ENCODE data around the gene KRTAP4-5.
"Not testable (repeated sequence)": the region's sequence is repeated elsewhere in the genome, so short reads cannot be mapped to it uniquely, and the experiment has no call there.

The KRTAP4-5 gene

DNA sequence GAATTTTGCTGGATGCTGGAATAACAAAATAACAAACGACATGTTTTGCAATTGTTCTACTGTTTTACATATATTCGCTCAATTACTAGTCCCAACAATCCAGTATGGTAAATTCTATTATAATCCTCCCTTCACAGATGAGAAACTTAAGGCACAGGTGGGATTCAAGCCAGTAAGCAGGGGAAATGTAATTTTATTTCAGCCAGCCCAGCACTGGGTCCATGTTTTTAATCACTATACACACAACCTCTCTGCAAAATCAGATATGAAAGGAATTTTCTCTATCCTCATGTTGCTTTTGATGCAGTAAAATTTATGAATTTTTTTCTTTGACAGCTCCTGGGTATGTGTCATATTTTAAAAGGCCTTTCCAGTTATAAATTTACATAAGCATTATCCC, 4.4 kb downstream of the KRTAP4-5 start:
- no peak for DNase-seq

DNA sequence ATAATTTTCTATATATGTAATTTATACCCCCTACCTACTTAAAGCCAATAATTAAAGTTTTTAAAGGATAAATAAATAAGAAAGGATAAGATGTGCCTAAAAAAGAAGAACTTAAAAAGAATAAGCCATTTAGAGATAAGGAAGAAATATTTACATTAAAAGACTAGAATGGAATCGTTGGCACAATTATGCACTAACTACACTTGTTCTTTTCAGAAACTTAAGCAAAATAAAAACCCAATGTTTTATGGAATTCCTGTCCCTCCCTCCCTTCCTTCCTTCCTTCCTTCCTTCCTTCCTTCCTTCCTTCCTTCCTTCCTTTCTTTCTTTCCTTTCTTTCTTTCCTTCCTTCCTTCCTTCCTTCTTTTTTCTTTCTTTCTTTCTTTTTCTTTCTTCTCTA, 4.8 kb downstream of the KRTAP4-5 start:
- DNase-seq: no peak

DNA sequence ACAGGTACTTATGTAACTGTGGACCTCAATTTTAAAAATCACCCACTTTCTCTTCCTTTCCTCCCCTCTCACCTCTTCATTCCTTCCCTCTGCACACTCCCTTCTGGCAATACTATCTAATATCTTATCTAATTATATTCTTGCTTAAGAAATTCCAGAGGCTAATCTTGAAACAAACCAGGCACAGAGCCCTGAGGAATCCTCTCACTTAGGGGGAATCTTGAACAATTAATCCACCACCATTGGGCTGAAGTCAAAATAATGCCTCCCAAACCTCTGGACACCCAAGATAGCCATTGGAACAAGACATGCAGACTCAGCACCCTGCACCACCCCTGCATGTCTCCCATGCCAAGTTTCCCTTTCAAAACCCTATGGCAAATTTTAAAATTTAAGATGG, 8.3 kb downstream of the KRTAP4-5 start:
- no peak for DNase-seq

DNA sequence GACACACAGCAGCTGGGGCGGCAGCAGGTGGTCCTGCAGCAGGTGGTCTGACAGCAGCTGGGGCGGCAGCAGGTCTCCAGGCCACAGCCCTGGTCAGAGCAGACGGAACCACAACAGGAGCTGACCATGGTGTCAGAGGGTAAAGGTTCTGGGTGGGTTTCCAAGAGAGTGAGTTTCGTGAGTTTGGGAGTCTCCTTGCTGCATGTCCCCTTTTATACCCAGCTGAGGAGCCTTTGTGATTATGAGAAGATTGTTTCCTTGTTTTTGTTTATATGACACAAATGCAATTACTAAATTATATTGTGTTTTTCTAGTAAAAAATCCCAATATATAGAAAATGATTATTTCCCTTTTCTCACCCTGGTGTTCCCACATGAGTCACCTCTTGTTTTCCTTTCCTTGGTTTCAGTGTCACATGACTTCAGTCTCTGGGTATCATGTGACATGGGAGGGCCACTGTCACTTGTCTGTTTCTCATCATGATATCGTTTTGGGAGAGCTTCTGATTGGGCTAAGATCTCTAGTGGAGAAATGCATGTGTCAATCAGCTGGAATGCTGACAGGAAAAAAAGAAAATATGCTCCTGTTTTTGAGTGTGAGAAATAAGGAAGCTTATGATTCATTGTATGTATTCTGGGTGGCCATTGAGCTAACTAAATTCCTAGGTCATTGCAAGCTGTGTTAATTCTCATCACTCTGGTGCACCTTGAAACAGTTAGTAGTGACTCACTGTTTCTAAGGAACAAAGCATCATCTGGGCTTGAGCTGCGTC, 9.1 kb downstream of the KRTAP4-5 start, which contains the start of gene KRTAP4-6:
KRTAP4-6 (minus strand) TSS at position 185 of the 772 bp plus-strand sequence; CDS start at position 128, 57 bp downstream.
- no peak for DNase-seq

DNA sequence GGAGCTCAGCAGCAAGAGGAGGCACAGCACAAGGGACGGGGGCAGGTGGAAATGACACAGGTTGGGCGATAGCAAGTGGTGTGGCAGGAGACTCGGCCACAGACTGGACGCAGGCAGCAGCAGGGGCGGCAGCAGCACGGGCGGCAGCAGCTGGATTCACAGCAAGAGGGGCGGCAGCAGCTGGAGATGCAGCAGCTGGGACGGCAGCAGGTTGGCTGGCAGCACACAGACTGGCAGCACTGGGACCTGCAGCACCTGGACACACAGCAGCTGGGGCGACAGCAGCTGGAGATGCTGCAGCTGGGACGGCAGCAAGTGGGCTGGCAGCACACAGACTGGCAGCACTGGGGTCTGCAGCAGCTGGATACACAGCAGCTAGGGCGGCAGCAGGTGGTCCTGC, 9.8 kb downstream of the KRTAP4-5 start:
- DNase-seq: not testable (repeated sequence)

DNA sequence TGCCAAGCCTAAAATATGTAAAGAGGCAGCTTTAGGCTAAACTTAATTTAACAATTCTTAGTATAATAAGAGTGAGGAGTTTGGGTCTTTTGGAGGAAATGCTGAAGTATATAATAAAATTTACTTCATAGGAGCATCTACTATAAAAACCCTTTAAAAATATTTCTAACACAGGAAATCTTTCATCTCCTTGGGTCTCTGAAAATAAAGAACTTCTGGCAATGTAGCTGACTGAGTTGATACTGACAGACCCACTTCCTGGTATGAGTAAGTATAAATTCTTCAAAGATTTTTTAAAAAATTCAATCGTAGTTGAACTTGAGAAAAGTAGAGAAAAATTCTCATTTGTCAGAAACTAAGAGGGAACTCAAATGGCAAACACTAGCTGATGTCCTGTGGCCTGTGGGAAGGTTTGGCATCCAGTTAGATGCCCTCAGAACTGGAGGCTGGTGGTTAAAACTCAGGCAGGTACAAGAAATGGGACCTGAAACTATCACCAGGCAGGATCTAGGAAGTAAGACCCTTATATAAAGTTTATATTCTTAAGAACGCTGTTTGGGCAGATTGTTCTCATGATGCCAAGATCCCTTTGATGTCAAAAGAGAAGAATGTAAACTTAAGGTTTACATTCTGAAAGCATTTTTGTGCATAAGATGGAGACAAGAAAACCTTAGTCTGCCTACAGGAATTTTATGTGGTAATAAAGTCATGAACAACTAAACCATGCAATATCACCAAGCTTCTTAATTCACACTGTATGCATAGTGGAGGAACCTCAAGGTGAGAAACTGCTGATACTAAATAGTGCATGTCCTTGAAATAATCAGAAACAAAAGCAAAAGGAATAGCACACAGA, 15.5 kb downstream of the KRTAP4-5 start:
- no peak for DNase-seq

DNA sequence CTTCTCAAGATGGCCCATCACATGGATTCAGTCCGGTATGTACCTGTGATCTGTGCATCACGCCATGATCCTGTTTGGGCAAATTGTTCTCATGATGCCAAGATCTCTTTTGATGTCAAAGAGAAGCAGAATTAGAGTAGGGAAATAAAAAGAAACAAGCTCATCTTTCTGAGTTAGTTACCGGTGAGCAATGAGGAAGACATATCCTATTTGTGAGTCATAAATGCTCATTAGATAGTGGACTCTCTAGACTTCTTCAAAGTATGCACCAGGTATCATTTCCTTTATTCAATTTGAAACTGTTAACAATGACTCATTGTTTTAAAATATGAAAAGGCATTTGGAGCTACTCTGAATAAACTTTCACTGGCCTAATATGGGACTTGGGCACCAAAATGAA, 17.6 kb downstream of the KRTAP4-5 start:
- DNase-seq: no peak

DNA sequence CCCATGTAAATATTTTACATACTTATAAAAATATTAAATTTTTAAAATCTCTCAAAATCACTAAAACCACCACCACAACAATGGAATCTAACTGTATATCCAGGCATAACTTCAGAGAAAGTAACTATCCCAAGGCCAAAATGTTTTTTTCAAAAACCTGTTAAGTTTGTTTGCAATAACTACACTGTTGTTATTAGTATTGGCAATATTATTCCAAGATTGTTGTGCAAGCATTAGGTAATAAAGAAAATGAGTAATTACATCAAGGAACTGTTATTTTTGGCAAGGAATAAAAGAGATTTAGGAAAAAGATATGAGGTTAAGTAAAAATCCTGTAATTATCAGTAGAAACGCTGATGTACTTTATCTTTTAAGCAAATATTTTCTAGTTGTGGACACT, 22.3 kb downstream of the KRTAP4-5 start:
- no peak for DNase-seq

DNA sequence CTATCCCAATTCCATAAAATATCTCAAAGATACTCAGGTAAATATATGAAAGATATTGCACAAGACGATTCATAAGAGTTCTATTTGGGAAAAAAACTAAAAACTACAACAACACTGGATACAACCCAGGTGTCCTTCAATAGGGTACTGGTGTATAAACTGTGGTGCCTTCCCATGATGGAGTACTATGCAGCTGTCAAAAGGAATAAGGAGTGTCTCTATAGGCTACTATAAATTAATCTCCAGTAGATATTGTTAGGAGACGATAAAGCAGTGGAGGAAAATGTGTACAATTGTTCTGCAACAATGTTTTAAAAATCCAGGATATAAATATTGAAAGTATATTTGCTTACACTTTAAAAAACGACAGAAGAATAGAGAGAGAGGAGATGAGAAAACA, 23.2 kb downstream of the KRTAP4-5 start:
- DNase-seq: no peak

DNA sequence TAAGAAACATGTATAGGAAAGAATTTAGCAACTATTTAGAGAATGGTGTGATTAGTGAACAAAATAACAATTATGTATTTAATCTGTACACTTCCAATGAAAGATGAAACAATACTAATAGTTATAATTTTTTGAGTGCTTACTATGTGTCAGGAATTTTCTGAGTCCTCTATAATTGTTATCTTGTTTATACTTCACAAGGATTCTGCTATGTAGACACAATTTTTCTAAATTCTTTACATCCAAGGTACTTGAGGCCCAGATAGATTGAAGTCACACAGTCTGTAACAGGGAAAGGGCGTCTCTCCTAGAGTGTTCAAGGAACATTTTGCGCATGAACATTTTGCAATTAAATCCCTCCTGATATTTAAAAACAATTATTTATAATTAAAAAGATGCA, 24.6 kb downstream of the KRTAP4-5 start:
- no peak for DNase-seq

DNA sequence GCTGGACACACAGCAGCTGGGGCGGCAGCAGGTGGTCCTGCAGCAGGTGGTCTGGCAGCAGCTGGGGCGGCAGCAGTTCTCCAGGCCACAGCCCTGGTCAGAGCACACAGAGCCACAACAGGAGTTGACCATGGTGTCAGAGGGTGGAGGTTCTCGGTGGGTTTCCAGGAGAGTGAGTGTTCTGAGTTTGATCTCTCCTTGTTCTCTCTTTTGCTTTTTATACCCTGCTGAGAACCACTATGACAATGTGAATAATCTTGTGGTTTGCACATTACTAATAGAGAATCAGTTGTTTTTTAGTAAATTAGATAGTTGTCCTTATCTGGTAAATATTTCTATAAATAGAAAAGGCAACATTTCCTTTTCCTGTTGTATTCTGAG, 25.6 kb downstream of the KRTAP4-5 start, which contains the start of gene KRTAP4-12:
KRTAP4-12 (minus strand) TSS at position 192 of the 381 bp plus-strand sequence; CDS start at position 132, 60 bp downstream.
- not testable (repeated sequence) for DNase-seq

DNA sequence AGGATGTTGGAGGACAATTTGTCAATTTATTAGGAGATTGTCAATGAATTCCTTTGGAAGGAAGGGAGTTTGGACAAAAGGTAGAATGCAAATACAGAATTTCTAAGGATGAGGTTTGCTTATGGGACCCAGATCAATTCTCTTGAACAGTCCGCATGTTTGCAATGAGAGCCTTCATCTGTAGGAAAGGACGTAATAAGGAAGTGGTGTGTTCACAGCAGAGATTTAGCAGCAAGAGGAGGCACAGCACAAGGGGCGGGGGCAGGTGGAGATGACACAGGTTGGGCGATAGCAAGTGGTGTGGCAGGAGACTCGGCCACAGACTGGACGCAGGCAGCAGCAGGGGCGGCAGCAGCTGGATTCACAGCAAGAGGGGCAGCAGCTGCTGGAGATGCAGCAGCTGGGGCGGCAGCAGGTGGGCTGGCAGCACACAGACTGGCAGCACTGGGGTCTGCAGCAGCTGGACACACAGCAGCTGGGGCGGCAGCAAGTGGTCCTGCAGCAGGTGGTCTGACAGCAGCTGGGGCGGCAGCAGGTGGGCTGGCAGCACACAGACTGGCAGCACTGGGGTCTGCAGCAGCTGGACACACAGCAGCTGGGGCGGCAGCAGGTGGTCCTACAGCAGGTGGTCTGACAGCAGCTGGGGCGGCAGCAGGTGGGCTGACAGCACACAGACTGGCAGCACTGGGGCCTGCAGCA, 26.2 kb downstream of the KRTAP4-5 start:
- not testable (repeated sequence) for DNase-seq

DNA sequence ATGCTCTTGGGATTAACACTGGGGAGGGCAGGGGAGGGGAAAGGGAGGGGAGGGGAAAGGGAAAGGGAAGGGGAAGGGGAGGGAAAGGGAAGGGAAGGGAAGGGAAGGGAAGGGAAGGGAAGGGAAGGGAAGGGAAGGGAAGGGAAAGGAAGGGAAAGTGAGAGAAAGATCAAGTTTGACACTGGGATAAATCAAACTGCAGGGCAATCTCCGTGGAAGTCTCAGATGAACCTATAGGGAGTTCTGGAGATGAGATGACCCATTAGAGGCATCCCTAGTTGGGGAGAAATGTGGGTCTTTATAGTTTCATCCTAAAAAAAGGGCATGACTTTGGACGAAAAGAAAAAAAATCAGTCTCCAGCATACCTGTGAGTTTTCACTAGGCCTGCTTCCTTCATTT, 27.9 kb downstream of the KRTAP4-5 start:
- no peak for DNase-seq

DNA sequence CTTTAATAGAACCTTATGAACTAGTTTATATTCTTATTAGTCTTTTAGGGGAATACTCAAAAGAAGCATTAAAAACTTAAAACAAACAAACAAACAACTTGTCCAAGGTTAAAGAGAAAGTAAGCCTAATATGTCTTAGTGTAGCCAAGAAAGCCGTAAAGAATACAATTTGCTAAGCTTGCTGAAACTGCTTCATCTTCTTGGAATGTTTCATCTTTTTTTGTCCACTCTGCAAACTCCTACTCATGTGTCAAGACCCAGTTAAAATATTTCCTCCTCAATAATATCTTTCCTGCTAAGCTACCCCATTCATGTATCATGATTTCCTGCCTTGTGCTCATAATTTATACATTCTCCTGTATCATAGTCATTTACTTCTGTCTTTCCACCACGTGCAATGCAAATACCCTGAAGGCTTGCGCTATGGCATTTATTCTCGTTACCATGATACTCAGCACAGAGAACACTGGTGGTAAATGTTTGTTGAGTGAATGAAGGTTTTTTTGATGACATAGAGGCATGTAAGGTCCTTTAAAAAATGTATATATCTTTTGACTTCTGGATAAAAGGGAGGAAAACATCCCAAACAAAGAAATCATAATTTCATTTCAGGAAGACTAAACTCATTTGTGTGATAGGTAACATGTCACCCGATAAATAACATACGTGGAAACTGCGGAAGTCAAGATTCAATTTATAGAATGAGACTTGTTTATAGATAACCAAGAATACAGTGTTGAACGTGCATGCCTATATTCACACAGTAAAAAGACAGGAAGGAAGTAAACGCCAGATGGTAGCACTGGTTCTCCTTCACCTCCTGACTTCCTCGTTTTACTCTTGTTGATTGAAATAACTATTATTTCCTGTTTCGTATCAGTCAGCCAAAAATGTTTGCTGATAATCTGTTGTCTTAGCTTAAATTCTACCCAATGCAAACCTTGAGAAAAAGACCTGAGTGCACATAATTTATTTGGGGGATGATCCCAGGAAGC, 29.6 kb downstream of the KRTAP4-5 start:
- DNase-seq: not testable (repeated sequence)

DNA sequence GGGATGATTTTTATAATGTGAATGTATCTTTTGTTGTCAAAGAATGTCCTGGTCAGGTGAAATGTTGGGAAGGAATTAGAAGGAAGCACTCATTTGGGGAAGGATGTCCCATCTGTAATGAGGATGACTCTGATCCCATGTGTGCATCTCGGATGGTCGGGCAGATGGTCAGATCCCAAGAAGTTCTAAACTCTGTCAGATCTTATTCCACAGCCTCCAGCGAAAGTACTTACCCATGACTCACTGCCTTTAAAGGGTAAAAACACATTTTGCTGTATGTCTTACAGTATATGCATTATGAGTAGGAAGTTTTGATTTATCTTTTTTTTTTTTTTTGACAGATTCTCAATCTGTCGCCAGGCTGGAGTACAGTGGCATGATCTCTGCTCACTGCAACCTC, 30.9 kb downstream of the KRTAP4-5 start:
- DNase-seq: no peak

DNA sequence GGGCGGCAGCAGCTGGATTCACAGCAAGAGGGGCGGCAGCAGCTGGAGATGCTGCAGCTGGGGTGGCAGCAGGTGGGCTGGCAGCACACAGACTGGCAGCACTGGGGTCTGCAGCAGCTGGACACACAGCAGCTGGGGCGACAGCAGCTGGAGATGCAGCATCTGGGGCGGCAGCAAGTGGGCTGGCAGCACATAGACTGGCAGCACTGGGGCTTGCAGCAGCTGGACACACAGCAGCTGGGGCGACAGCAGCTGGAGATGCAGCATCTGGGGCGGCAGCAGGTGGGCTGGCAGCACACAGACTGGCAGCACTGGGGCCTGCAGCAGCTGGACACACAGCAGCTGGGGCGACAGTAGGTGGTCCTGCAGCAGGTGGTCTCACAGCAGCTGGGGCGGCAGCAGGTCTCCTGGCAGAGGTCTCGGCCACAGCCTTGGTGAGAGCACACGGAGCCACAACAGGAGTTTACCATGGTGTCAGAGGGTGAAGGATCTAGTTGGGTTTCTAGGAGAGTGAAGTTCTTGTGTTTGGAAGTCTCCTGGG, 31.7 kb downstream of the KRTAP4-5 start, which contains the start of gene KRTAP4-11:
KRTAP4-11 (minus strand) TSS at position 528 of the 541 bp plus-strand sequence; CDS start at position 470, 58 bp downstream.
- not testable (repeated sequence) for DNase-seq

DNA sequence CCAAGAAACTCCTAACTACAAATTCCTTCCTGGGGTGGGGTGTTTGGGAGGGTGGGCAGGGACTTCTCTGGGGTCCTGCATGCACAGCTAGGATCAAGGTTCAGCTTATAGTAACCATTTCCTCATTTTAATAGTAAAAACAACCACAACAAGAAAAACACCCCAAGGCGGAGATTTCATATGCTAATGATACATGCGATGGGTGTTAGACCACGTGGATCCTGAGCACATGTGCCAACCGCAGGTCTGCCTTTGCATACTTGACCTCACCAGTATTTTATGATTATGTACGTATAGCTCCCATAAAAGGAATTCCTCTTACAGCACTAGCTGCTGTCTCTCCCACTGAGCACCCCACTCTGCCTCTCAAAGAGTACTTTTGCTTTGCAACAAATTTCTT, 33.3 kb downstream of the KRTAP4-5 start:
- DNase-seq: no peak

DNA sequence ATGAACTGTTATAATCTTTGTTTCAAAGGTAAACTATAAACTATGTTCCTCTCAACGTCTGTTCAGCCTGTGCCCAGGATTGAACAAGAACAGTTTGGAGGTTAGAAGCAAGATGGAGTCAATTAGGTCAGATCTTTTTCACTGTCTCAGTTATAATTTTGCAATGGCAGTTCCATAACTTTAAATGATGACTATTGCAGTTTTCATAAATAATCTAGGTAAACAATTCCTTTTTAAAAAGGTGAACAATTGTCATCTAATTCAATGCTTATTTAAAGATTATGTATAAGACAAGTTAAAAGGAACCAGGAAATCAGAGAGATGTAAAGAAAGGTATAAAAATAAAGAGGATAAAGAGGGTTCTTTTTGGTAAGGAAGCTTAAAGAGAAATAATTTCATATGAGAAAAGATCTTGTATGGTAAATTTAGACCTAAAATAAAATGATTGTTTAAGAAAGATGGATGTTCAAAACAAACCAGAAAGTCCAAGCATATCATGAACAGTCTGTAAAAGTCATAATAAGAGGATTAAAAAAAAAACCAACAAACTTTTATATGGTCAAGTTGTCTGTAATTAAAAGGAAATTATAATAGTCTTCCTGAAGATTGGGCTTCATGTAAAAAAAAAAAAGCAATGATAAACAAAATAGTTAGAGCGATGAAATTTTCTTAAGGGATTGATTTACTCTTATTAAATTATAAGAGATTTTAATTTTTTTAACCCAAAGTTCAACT, 38.3 kb downstream of the KRTAP4-5 start:
- no peak for DNase-seq

DNA sequence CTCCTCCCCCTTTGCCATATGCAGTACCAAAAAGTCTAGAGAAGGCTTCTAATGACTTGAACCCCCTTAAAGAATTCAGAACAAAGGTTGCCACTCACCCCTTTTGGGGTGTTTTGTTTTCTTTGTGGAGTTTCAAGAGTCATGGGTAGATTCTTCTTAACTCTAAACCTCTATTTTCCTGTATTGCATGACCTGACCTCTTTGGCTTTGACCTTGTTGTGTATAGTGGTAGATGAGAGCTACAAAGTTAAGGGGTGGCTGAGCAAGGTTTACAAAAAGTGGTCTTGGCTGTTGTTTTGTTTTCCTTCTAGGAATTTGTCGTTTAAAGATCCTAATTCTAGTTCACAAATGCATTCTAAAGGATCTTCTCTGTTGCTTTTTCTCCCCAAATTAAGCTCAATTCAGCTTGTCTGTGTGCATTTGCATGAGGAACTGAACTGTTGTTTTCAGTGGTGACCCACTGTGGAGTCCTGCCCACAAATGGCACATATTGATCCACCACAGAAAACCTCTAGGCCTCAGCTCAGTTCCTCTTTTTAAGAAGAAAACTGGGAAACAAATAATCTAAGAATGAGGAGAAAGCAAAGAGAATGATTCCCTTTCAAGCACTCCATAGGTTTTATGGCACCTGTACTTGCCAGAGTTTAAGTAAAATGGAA, 40.8 kb downstream of the KRTAP4-5 start:
- not testable (repeated sequence) for DNase-seq

DNA sequence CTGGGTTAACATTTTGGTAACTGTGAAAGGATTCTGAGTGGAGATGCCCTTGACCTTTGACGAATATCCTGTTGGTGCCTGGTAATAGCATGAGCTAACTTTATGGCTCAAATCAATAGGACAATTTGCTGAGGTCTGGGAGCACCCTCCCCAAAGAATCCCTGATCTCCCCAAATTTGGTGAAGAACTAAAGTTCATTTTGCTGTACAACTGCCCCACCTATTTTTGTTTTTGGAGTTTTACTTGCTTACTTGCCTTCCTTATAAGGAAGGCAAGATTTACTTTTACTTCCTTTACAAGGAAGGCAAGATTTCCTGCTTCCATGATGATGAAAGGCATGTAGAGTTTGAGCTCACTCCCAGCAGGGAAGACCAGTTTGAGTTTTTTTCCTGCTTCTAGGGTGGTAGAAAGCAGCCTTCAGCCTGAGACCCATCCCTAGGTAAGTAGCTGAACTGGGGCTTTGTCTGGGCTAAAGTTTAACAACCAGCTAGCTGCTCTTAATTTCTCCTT, 41.6 kb downstream of the KRTAP4-5 start:
- no peak for DNase-seq

All from NCI-H2029 treated with DMSO at 0.1 percent for 48 hours (cell line).